Liver (tissue), 3 donors: ENCODE data around the gene MGP.

Source experiments
- ATF3 ChIP-seq: IDR thresholded peaks from 2 replicates; pipeline ENCODE4 v1.6.1; 2016; ENCODE audit warnings: antibody characterized with exemption
- CTCF ChIP-seq: fragments of 150-350 bp; IDR thresholded peaks from 2 replicates; pipeline ENCODE4 v1.5.1; 2017; ENCODE audit warnings: improper control_type of control experiment, low read depth, low read length; ENCODE audit not compliant: missing input control
- GABPA ChIP-seq, 2 donors: IDR thresholded peaks in 1 of 2; conservative IDR thresholded peaks in 1 of 2; 2 replicates each; pipeline ENCODE4 v1.6.1; 2016; ENCODE audit warnings: antibody characterized with exemption in 2 of 2, mild to moderate bottlenecking in 1 of 2, moderate library complexity in 1 of 2
- HNF4G ChIP-seq: IDR thresholded peaks from 2 replicates; pipeline ENCODE4 v1.6.1; 2016; ENCODE audit warnings: antibody characterized with exemption
- NR2F2 ChIP-seq: IDR thresholded peaks from 2 replicates; pipeline ENCODE4 v1.6.1; 2016; ENCODE audit warnings: antibody characterized with exemption
- REST ChIP-seq: IDR thresholded peaks from 2 replicates; pipeline ENCODE4 v1.6.1; 2016; ENCODE audit warnings: antibody characterized with exemption, mild to moderate bottlenecking
- RXRA ChIP-seq, 2 donors: IDR thresholded peaks; 2 replicates each; pipeline ENCODE4 v1.6.1; 2017 to 2018; ENCODE audit warnings: antibody characterized with exemption in 2 of 2, mild to moderate bottlenecking in 1 of 2
- TAF1 ChIP-seq: conservative IDR thresholded peaks from 2 replicates; pipeline ENCODE4 v1.6.1; 2016; ENCODE audit warnings: antibody characterized with exemption, mild to moderate bottlenecking
- YY1 ChIP-seq: IDR thresholded peaks from 2 replicates; pipeline ENCODE4 v1.6.1; 2016; ENCODE audit warnings: antibody characterized with exemption, mild to moderate bottlenecking
- donor health status: healthy.
- donor health status: healthy.

GRCh38 chr12:14879222-14879933 is 6.3 kb downstream of the MGP start:
- TF ChIP-seq REST, result no peak
- TF ChIP-seq YY1, result no peak
- TF ChIP-seq CTCF, result no peak
- no peak for TF ChIP-seq HNF4G
- TF ChIP-seq TAF1, result no peak
- no peak for TF ChIP-seq GABPA (IDR thresholded peaks at IDR 0.05 in 1 of 2, conservative IDR thresholded peaks at IDR 0.05 in 1 of 2)
- no peak for TF ChIP-seq ATF3
- no peak for TF ChIP-seq RXRA (IDR thresholded peaks at IDR 0.05)
- no peak for TF ChIP-seq NR2F2
